CD4-positive, alpha-beta memory T cell (primary cell): ENCODE measurements around the gene LDLRAD4. TPM values are rescaled to one million over a fixed set of nuclear protein-coding genes. Genes with fewer than 3 reads are reported as not detected.

ENCODE experiments used
- CTCF ChIA-PET: fragments of 350-600 bp; sonication (Branson Sonifier 250); formaldehyde crosslinking; loops from one replicate; lab custom pipeline; 2021; ENCODE audit warnings: inconsistent platforms; ENCODE audit not compliant: partially characterized antibody; lab: Charles Lee
- POLR2A ChIA-PET: fragments of 350-600 bp; sonication (Branson Sonifier 250); formaldehyde crosslinking; loops from one replicate; lab custom pipeline; 2021; ENCODE audit not compliant: partially characterized antibody; lab: Charles Lee
- DNase-seq, 5 donors: peaks; one replicate each; pipeline versions ENCODE4 v3.0.0 to v3.0.0-alpha.2; 2020 to 2022; ENCODE audit warnings: mixed read lengths in 1 of 5
- H3K27ac ChIP-seq: one replicate; pipeline ENCODE4 v1.7.0; 2013; ENCODE audit warnings: low read depth, low read length
- H3K27me3 ChIP-seq: 2 replicates; pipeline ENCODE4 v1.7.0; 2013; ENCODE audit warnings: mild to moderate bottlenecking, low read length, moderate library complexity; ENCODE audit not compliant: insufficient read depth
- H3K36me3 ChIP-seq: 2 replicates; pipeline ENCODE4 v1.7.0; 2013; ENCODE audit warnings: mild to moderate bottlenecking, low read length, moderate library complexity; ENCODE audit not compliant: insufficient read depth
- H3K4me1 ChIP-seq: 2 replicates; pipeline ENCODE4 v1.7.0; 2013; ENCODE audit warnings: mild to moderate bottlenecking, low read length, moderate library complexity; ENCODE audit not compliant: insufficient read depth
- H3K4me3 ChIP-seq, 2 donors: one replicate each; pipeline ENCODE4 v1.7.0; 2013; ENCODE audit warnings: low read length in 2 of 2, mild to moderate bottlenecking in 1 of 2
- H3K9me3 ChIP-seq, 2 donors: one replicate each; pipeline ENCODE4 v1.7.0; 2013; ENCODE audit warnings: low read length in 2 of 2, control low read depth in 1 of 2; ENCODE audit not compliant: control insufficient read depth in 1 of 2
- H3K27ac Mint-ChIP-seq, 7 donors: one replicate each; pipeline ENCODE4 v1.8.0; 2020 to 2021; ENCODE audit warnings: mixed read lengths in 7 of 7, mild to moderate bottlenecking in 6 of 7, inconsistent platforms in 3 of 7, moderate library complexity in 3 of 7
- H3K27me3 Mint-ChIP-seq, 2 donors: one replicate each; pipeline ENCODE4 v1.8.0; 2020 to 2021; ENCODE audit warnings: mixed read lengths in 2 of 2
- H3K36me3 Mint-ChIP-seq, 2 donors: one replicate each; pipeline ENCODE4 v1.8.0; 2020 to 2021; ENCODE audit warnings: mixed read lengths in 2 of 2, inconsistent platforms in 1 of 2, mild to moderate bottlenecking in 1 of 2
- H3K4me1 Mint-ChIP-seq, 4 donors: one replicate each; pipeline ENCODE4 v1.8.0; 2020 to 2021; ENCODE audit warnings: mixed read lengths in 4 of 4, mild to moderate bottlenecking in 1 of 4
- H3K4me3 Mint-ChIP-seq, 8 donors: one replicate each; pipeline ENCODE4 v1.8.0; 2020 to 2021; ENCODE audit warnings: mixed read lengths in 8 of 8, mild to moderate bottlenecking in 7 of 8, moderate library complexity in 6 of 8, inconsistent platforms in 3 of 8
- H3K9me3 Mint-ChIP-seq, 8 donors: one replicate each; pipeline ENCODE4 v1.8.0; 2020 to 2021; ENCODE audit warnings: mixed read lengths in 8 of 8, mild to moderate bottlenecking in 5 of 8, inconsistent platforms in 3 of 8, moderate library complexity in 1 of 8
- intact Hi-C: fragments of 100-400 bp; cut with micrococcal nuclease; formaldehyde crosslinking; loops from one replicate; pipeline ENCODE4 v1.15.1; 2023
- polyA plus RNA-seq, 2 donors: library from polyadenylated mRNA; unstranded; fragments of 300-500 nt; fragmentation: Illumina TruSeq; gene quantifications; one replicate each; pipeline ENCODE4 v1.2.3, GENCODE V29; 2021
- total RNA-seq, 2 experiments: library from RNA; stranded (reverse); gene quantifications; one replicate each; pipeline ENCODE4 v1.2.3, GENCODE V29; 2021

LDLRAD4 gene
- total and polyA plus RNA-seq, 4 experiments from 2014 or later: 17.4 to 63.0 (median 36.6) TPM

DNA sequence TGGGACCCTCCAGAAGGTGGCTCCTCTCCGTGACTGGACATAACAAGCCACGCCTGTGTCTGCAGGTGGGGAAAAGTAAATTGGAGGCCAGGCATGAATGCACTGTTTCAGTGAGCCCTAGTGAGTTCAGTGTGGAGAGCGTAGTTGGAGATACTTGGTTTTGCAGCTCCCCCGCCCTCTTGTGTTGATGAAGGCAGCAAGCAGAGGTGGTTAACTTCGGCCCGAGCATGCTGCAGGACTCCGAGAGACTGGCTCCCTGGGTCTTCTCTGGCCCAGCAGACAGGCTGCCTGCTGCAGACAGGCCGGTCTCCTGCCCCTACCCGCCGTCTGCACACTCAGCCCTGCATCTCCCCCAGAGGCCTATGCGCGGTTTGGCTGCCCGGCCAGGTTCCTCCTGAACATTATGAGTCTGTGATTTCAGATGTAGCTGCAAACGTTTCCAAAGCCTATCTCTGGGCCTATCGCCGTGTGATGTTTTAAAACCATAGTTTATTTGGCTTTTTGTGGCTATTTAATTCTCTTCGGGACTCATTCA, 102.4 kb downstream of the LDLRAD4 start:
- no peaks in the 10 kb centered on the region for H3K27me3 Mint-ChIP-seq
- H3K4me3 ChIP-seq: no peak overlapping the region
- CTCF ChIA-PET: no interaction called here
- H3K27ac Mint-ChIP-seq: no peak overlapping the region
- peaks cover 0 to 9% (median 5%) of the 10 kb centered on the region in 8 donors for H3K9me3 Mint-ChIP-seq
- intact Hi-C loops: no loop called here
- no peaks in the 10 kb centered on the region for H3K27me3 ChIP-seq
- H3K9me3 ChIP-seq: no peaks in the 10 kb centered on the region
- H3K4me1 Mint-ChIP-seq: no peaks in the 10 kb centered on the region
- H3K36me3 Mint-ChIP-seq: peaks cover 0 to 9% of the 10 kb centered on the region in 2 donors
- H3K4me1 ChIP-seq: no peaks in the 10 kb centered on the region
- no peak overlapping the region for H3K4me3 Mint-ChIP-seq
- H3K27ac ChIP-seq: no peak overlapping the region
- H3K36me3 ChIP-seq: no peaks in the 10 kb centered on the region
- POLR2A ChIA-PET: no interaction called here
- no peak for DNase-seq

DNA sequence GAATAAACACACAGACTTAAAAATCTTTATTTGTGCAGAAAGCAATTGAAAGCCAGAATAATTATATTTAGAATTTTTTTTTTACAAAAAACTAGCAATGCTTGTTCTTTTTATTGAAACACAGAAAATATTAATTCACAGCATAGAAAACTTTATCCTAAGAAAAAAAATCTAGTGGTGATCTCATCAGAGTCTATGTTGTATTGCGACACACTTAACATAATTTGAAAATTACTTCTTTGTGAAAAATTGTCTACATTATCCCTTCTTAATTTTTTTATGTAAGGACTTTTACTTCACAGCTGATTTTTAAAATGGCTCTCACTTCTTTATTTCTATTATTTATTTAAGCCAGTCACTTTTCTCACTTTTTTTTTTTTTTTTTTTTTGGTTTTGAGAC, 103.4 kb downstream of the LDLRAD4 start:
- Mint-ChIP-seq H3K27ac (no peak overlapping the region), H3K36me3 (no peaks in the 10 kb centered on the region), H3K4me3 (no peak overlapping the region), H3K27me3 (no peaks in the 10 kb centered on the region), H3K4me1 (no peaks in the 10 kb centered on the region), H3K9me3 (peaks cover 0 to 4% (median 0%) of the 10 kb centered on the region in 8 donors)
- Histone ChIP-seq H3K27ac (no peak overlapping the region), H3K4me3 (no peak overlapping the region), H3K27me3 (no peaks in the 10 kb centered on the region), H3K9me3 (no peaks in the 10 kb centered on the region), H3K36me3 (no peaks in the 10 kb centered on the region), H3K4me1 (no peaks in the 10 kb centered on the region)
- POLR2A ChIA-PET: no interaction called here
- CTCF ChIA-PET: no interaction called here
- DNase-seq: no peak
- intact Hi-C loops: no loop called here

DNA sequence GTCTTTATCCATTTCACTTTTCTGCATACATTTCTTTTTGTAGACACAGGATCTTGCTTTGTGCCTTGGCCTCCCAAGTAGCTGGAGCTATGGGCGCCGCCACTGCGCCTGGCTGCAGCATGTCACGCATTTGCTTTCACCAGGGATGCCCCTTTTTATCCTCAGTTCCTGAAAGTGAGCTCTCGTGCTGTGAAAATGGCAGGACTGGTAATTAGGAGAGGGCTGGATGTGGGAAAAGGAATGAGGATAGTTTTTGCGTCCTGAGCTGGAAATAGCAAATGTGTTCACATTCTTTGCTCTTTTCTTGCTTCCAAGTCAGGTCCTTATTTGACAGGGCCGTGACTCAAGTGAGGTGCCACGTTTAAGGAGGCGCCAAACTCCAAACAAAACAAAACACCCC, 104.6 kb downstream of the LDLRAD4 start:
- Mint-ChIP-seq H3K36me3 (peaks cover 0 to 8% of the 10 kb centered on the region in 2 donors), H3K27me3 (no peaks in the 10 kb centered on the region), H3K27ac (no peak overlapping the region), H3K9me3 (peaks cover 0 to 3% (median 0%) of the 10 kb centered on the region in 8 donors), H3K4me1 (peaks cover 0 to 3% (median 0%) of the 10 kb centered on the region in 4 donors), H3K4me3 (no peak overlapping the region)
- no peaks in the 10 kb centered on the region for H3K36me3 ChIP-seq
- no peaks in the 10 kb centered on the region for H3K9me3 ChIP-seq
- H3K27ac ChIP-seq: no peak overlapping the region
- POLR2A ChIA-PET: no interaction called here
- intact Hi-C loops: no loop called here
- CTCF ChIA-PET: interaction anchor here (1.5 kb wide), 1 partner anchor 107 kb away, joined by 4 read pairs; no protein-coding TSS in a partner anchor
- no peak overlapping the region for H3K4me3 ChIP-seq
- DNase-seq: no peak
- no peaks in the 10 kb centered on the region for H3K27me3 ChIP-seq
- no peaks in the 10 kb centered on the region for H3K4me1 ChIP-seq

DNA sequence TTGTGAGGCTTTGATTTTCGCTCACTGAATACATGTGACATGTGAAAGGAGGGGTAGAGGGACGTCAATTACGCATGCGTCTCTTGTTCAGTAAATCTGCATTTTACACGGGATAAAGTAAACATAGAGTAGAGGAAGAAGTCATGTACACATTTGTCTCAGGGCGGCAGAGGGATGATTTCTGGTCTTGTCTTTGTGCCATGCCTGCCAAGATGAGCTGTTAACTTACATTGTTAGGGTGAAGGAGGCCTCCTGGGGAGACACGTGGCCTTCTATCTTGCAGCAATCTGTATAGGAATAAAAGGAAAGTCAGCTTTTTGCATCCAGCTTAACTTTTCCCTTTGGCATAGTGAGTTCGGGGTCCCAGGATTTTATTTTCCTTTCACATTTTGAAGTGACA, 106.3 kb downstream of the LDLRAD4 start:
- intact Hi-C loops: no loop called here
- H3K4me3 Mint-ChIP-seq: no peak overlapping the region
- DNase-seq: no peak
- no peaks in the 10 kb centered on the region for H3K27me3 Mint-ChIP-seq
- ChIA-PET POLR2A (no interaction called here), CTCF (no interaction called here)
- peaks cover 0 to 3% (median 0%) of the 10 kb centered on the region in 8 donors for H3K9me3 Mint-ChIP-seq
- H3K9me3 ChIP-seq: no peaks in the 10 kb centered on the region
- no peaks in the 10 kb centered on the region for H3K4me1 ChIP-seq
- peaks cover 0 to 3% (median 0%) of the 10 kb centered on the region in 4 donors for H3K4me1 Mint-ChIP-seq
- H3K27ac Mint-ChIP-seq: peak overlapping the region in 1 of 7 donors; percentile 6
- no peak overlapping the region for H3K4me3 ChIP-seq
- no peaks in the 10 kb centered on the region for H3K27me3 ChIP-seq
- no peak overlapping the region for H3K27ac ChIP-seq
- no peaks in the 10 kb centered on the region for H3K36me3 ChIP-seq
- H3K36me3 Mint-ChIP-seq: peaks cover 0 to 10% of the 10 kb centered on the region in 2 donors

DNA sequence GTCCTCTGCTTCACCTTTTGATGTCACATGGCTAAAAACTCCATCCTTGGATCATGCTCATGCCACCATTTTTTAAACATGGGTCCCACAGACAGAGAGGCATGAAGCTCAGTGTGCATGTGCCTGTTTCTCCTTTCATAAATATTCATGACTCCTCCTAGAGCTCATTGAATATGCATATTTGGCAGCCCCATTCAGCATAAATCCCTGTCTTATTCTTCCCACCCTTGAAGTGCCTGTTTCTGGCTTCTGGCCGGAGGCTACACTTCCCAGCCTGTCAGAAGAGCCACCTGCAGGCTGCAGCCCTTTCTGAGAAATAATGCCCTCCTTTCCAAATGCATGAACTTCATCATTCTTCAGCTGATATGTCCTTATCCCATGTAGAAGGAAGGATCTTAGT, 109.7 kb downstream of the LDLRAD4 start:
- Mint-ChIP-seq H3K4me3 (no peak overlapping the region), H3K36me3 (peaks cover 0 to 10% of the 10 kb centered on the region in 2 donors), H3K27me3 (no peaks in the 10 kb centered on the region), H3K27ac (peak overlapping the region in 2 of 7 donors; percentile 4 to 19), H3K4me1 (peaks cover 0 to 8% (median 0%) of the 10 kb centered on the region in 4 donors), H3K9me3 (peaks cover 0 to 3% (median 0%) of the 10 kb centered on the region in 8 donors)
- POLR2A ChIA-PET: interaction anchor here (0.8 to 1.0 kb wide), 2 partner anchors 47 to 55 kb away, joined by 3 read pairs; no protein-coding TSS in a partner anchor
- no peak overlapping the region for H3K4me3 ChIP-seq
- H3K27ac ChIP-seq: no peak overlapping the region
- H3K9me3 ChIP-seq: no peaks in the 10 kb centered on the region
- CTCF ChIA-PET: no interaction called here
- intact Hi-C loops: no loop called here
- H3K27me3 ChIP-seq: no peaks in the 10 kb centered on the region
- H3K4me1 ChIP-seq: no peaks in the 10 kb centered on the region
- no peaks in the 10 kb centered on the region for H3K36me3 ChIP-seq
- no peak for DNase-seq

DNA sequence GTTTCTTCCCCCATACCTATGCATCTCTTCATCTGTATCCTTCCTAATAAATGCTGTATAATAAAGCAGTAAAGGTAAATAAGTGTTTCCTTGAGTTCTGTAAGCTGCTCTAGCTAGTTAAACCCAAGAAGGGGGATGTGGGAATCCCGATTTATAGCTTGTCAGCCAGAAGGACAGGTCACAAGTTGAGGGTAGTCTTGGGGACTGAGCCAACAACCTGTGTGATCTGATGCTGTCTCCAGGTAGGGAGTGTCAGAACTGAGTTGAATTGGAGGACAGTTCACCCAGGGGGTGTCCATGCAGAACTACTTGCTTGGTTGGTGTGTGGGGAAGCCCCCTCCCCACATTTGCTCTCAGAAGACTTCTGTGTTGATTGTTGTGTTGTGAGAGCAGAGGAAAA, 112.4 kb downstream of the LDLRAD4 start:
- Mint-ChIP-seq H3K36me3 (peaks cover 2 to 15% of the 10 kb centered on the region in 2 donors), H3K4me3 (no peak overlapping the region), H3K27ac (peak overlapping the region in 1 of 7 donors; percentile 4), H3K27me3 (no peaks in the 10 kb centered on the region), H3K9me3 (peaks cover 0 to 8% (median 0%) of the 10 kb centered on the region in 8 donors), H3K4me1 (peaks cover 0 to 8% (median 0%) of the 10 kb centered on the region in 4 donors)
- H3K27ac ChIP-seq: no peak overlapping the region
- DNase-seq: no peak
- ChIA-PET POLR2A (no interaction called here), CTCF (no interaction called here)
- intact Hi-C loops: no loop called here
- H3K9me3 ChIP-seq: no peaks in the 10 kb centered on the region
- H3K36me3 ChIP-seq: no peaks in the 10 kb centered on the region
- no peaks in the 10 kb centered on the region for H3K4me1 ChIP-seq
- no peaks in the 10 kb centered on the region for H3K27me3 ChIP-seq
- H3K4me3 ChIP-seq: no peak overlapping the region

DNA sequence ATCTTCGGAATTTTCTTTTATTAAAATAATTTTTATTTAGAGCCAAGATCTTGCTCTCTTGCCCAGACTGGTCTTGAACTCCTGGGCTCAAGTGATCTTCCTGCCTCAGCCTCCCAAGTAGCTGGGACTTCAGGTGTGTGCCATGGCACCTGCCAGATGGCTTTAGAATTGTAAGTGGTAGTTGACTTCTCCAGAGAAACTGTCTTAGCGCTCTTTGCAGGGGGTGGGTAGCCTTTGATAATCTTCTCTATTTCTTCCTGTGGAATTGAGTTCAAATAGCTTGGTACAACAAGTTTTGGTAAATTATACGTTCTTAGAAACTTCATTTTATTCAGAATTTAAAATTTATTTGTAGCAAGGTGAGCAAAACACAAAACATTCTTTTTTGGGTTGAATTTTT, 113.3 kb downstream of the LDLRAD4 start:
- Histone ChIP-seq H3K9me3 (no peaks in the 10 kb centered on the region), H3K36me3 (no peaks in the 10 kb centered on the region), H3K27ac (no peak overlapping the region), H3K4me3 (no peak overlapping the region), H3K4me1 (no peaks in the 10 kb centered on the region), H3K27me3 (no peaks in the 10 kb centered on the region)
- Mint-ChIP-seq H3K4me1 (peaks cover 0 to 8% (median under 1%) of the 10 kb centered on the region in 4 donors), H3K36me3 (peaks cover 2 to 15% of the 10 kb centered on the region in 2 donors), H3K27me3 (no peaks in the 10 kb centered on the region), H3K4me3 (no peak overlapping the region), H3K27ac (no peak overlapping the region), H3K9me3 (peaks cover 0 to 8% (median 0%) of the 10 kb centered on the region in 8 donors)
- intact Hi-C loops: no loop called here
- POLR2A ChIA-PET: no interaction called here
- DNase-seq: no peak
- CTCF ChIA-PET: interaction anchor here (0.7 kb wide), 1 partner anchor 493 kb away, joined by 3 read pairs; no protein-coding TSS in a partner anchor
